Mesenteric fat pad (tissue), 1 donor: ENCODE measurements around the gene DYNLL2. TPM values are rescaled to one million over a fixed set of nuclear protein-coding genes. Genes with fewer than 3 reads are reported as not detected.
"Not testable (repeated sequence)": the region's sequence is repeated elsewhere in the genome, so short reads cannot be mapped to it uniquely, and the experiment has no call there.

ENCODE experiments used
- DNase-seq: peaks from one replicate; pipeline ENCODE4 v3.0.0-alpha.2; 2020; ENCODE audit warnings: low spot score
- total RNA-seq: library from RNA; stranded (reverse); fragmentation: NEBNext Ultra II Directional; extraction: Animal tissue kit (Norgen Biotek cat#: 25700); gene quantifications from one replicate; pipeline ENCODE4 v1.2.1, GENCODE V29; 2021
- donor health status: DM: yes; HTN: yes; CAD: no.

The DYNLL2 gene
- total RNA-seq, 1 donor from 2014 or later = 32.2 TPM

DNA sequence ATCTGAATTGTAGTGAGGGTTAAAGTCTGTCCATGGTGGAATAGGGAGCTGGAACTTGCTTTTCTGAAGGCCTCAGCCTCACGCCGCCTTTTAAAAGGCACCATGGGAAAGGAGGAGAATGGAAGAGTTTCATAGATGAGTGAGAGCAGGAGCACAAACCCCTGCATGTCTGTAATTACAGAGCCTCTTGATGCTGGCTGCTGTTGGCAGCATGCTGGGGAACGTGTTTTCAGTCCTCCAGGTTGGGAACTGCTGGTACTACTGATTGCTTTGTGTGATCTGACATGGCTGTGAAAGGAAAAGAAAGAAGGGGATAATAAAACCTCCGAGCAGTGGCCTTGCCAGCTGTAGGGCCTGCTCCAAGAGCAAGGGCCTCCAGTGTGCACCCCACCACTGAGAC lies 16.8 kb upstream of the DYNLL2 start:
- DNase-seq = no peak

DNA sequence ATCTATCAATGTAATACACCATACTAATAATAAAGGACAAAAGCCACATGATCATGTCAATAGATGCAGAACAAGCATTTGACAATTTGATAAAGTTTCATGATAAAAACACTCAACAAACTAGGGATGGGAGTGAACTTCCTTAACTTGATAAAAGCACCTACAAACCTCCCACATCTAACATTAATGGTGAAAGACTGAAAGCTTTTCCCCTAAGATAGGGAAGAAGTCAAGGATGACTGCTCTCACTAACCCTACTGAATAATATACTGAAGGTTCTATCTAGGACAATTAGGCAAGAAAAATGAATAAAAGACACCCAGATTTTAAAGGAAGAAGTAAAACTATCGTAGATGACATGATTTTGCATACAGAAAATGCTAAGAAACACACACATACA lies 10.4 kb upstream of the DYNLL2 start:
- no peak for DNase-seq

DNA sequence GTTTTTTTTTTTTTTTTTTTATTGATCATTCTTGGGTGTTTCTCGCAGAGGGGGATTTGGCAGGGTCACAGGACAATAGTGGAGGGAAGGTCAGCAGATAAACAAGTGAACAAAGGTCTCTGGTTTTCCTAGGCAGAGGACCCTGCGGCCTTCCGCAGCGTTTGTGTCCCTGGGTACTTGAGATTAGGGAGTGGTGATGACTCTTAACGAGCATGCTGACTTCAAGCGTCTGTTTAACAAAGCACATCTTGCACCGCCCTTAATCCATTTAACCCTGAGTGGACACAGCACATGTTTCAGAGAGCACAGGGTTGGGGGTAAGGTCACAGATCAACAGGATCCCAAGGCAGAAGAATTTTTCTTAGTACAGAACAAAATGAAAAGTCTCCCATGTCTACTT lies 10.0 kb upstream of the DYNLL2 start:
- not testable (repeated sequence) for DNase-seq

DNA sequence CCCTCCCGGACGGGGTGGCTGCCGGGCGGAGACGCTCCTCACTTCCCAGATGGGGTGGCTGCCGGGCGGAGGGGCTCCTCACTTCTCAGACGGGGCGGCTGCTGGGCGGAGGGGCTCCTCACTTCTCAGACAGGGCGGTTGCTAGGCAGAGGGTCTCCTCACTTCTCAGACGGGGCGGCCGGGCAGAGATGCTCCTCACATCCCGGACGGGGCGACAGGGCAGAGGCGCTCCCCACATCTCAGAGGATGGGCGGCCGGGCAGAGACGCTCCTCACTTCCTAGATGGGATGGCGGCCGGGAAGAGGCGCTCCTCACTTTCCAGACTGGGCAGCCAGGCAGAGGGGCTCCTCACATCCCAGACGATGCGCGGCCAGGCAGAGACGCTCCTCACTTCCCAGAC lies 8.8 kb upstream of the DYNLL2 start:
- DNase-seq = not testable (repeated sequence)

DNA sequence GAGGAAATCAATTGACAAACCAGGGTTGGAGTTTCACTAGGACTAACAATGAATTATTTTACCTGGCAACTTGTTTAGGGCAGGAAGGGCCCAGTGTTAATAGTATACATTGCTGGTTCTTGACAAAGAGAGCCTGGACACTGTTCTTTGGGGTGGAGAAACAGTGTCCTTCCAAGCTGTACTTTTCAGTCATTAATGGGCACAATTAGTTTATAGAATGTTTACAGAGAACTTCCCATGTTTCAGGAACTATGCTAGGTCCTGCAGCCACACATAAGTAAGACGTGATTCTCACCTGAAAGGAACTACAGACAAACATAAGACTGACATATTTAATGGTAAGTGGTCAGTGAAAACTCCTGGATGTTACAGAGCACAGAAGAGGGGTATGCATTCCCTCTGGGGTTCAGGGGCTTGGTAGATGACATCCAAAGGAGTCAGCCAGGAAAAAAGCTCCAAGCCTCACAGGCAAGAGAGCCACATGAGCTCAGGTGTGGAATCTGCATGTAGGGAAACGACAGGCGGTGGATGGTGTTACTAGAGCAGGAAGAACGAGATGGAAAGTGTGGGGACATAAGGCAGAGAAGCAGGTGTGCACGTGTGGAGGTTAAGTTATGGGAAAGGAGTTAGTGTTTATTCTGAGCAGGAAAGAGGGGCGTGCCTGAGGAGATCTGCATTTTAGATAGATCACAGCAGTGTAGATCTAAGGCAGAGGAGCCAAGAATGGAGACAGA lies 3.8 kb upstream of the DYNLL2 start:
- no peak for DNase-seq

DNA sequence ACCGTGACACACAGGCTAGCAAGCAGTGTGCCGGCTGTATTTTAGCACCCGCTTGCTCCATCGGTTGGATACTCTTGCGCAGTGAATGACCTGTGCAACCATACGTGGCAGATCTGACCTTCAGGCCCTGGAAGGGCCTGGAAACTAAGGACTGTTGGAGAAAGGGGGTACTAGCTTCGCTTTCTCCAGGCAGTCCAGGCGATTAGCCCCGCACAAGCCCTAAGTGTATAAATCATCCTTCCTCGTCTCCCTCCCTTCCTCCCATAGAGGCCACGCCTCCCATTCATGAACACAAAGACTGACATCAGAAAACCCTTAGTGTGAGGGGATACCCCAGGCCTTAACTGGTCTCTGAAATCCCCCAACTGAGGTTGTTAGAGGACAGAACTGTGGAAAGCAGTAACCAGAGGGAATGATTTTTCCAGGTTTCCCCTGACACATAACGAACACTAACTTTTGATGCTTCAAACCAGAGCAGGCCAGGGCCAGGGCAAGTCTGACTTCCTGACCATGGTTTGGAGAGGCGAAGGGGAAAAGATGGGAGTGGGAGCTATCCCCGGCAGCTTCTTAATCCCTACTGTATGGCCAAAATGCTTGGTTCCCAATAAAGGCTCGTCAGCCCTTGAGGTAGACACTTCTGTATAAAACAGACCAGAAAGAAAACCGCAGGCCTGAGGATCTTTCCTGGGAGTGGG lies 1.4 kb upstream of the DYNLL2 start:
- DNase-seq = no peak

DNA sequence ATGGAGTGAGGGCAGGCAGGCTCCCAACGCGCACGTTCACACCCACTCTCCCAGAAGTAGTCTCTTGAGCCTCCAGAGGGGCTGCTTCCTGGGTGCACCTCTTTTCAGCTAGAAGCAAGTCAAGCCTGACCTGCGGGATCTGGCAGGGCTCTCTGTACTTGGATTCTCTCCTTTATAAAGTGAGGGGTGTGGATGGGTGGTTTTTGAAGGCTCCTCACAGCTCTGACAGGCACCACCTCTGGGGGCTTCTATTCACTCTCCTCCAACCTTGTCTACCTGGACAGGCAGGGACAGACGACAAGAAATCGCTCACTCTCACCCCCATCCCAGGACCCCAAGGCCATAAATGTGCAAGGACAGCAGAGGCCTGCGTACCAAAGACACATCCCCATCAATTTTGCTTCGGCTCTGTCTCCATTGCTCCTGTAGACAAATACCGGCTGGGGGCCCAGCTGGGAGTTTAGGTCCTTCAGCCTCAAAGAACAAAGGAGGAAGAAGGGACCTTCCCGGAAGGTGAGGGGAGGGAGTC lies 814 bp upstream of the DYNLL2 start:
- no peak for DNase-seq

DNA sequence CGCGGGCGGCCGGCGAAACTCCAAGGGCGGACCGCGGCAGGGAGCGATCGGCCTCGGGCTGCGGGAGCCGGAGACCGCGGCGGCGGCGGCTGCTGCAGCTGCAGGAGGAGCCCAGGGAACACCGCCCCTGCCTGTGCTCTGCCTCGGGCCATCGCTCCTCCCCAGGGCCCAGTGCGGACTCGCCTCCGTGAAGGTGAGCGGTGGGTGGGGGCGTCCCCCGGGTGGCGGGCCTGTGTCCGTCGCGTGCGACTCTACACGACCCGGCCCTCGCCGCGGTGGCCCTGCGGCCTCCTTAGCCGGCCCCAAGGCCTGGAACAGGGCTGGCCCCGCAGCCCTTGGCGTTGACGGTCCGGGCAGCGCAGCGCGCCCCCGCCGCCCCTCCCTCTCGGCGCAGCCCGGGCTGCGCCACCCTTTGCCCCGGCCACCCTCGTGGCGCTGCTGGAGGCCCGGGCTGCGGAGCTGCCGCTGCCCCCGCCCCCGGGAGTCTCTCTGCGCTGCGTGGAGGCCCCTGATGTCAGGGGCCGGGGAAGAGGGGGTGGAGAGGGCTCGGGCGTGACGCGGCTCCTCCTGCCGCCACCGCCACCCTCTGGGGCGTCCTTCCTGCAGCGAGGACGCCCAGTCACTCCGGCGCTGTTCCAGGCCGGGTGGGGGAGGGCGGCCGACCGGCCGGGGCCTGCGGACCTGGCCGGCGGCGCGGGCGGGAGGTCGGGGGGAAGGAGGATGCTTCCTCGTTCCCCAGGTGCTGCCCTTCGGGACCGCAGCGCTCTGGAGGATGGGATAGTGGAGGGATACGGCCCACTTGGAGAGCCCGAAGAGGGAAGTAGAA lies 485 bp downstream of the DYNLL2 start:
- no peak for DNase-seq

DNA sequence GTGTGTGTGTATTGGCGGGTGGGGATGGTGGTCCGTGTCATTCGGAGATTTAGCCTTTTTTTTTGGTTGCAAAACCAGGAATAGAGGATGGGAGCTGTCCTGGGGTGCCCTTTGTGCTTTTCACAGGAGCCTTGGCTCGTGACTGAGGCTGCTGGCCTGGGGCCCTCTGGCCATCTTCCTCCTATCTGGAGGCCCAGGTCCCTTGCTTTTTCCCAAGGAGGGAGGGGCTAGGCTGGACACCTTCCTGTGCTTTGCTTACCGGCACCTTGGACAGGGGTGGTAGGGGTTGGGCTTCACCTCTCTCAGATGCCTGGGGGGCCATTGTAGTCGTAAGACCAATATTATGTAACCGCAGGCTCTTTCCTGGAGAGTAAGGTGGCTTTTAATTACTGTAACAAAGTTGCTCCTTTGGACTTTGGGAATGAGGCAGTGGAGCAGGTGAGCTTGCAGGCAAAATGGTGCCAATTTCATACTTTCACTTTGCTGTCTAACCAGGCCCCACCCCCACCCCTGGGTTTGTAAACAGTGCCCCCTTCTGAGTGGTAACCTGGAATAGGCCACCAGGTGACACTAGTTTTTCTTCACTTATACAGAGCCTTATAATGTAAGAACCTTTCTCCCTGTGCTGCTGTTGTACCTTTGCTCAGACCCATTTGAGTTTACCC lies 1.2 kb downstream of the DYNLL2 start:
- DNase-seq = no peak

DNA sequence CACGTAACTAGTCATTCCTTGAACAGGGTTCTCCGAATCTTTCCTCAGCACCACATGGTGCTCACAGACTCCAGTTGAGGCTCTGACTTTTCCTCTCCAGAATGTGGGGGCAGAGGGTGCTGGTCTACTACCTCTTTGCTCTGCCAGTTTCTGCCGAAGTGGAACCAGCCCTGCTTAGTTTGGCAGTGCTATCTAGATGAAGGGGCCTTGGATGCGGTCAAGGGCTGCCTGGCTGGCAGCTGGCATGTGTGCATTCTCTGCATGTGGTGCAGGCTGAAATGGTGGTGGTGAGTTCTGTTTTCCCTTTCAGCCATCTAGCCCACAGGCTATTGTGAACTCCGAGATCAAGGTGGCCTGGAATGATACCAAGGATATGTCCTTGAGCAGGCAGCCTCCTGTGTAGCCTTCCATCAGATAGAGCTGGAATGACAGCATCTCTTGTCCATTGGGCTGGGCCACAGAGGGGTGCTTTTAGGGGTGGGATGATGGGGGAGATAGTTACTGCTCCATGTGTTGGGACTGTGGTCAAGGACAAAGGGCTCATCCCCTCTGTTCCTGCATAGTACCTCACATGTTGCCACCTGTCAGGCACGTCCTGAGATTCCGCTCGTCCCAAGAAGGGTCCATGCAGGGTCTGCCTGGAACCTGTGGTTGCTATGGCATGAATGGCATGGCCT lies 2.0 kb downstream of the DYNLL2 start:
- no peak for DNase-seq

DNA sequence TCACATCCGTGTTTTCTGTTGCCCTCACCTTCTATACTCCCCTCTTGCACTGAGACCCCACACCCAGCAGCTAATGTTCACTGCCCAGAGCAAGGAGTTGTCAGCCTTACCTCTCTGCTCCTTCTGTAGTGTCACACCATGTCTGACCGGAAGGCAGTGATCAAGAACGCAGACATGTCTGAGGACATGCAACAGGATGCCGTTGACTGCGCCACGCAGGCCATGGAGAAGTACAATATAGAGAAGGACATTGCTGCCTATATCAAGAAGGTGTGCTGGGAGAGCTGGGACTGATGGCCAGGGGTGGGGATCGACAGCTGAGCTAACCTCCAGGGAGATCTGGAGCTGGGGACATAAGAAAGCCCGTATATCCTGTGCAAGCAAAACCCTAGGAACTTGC lies 3.7 kb downstream of the DYNLL2 start:
- no peak for DNase-seq

DNA sequence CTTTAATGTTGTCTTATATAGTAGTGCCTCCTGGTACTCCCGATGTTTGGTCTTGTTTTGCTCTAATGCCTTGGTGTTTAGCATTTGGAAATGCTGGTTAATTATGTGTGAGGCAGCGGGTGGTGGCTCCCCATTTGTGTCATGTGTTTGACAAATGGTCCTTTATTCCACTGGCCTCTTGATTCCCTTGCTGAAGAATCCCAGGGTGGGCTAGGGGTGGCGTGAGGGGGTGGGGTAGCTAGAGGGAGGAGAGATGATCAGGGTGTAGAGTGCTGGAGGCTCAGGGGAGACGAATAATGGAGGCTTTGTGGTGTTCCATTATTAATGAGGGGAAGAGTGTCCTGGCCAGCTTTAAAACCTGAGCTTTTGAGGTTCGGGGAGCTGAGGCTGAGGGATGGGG lies 5.4 kb downstream of the DYNLL2 start:
- DNase-seq = no peak

DNA sequence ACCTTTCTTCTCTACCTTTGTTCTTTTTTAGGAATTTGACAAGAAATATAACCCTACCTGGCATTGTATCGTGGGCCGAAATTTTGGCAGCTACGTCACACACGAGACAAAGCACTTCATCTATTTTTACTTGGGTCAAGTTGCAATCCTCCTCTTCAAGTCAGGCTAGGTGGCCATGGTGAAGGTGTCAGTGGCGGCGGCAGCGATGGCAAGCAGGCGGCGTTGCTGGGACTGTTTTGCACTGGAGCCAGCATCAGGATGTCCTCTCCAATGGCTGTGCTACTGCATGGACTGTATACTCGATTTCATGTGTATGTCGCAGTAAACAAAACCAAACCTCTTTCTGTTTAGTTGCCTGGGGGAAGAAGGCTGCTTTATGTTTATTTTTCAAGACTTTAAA lies 5.9 kb downstream of the DYNLL2 start:
- DNase-seq = no peak

DNA sequence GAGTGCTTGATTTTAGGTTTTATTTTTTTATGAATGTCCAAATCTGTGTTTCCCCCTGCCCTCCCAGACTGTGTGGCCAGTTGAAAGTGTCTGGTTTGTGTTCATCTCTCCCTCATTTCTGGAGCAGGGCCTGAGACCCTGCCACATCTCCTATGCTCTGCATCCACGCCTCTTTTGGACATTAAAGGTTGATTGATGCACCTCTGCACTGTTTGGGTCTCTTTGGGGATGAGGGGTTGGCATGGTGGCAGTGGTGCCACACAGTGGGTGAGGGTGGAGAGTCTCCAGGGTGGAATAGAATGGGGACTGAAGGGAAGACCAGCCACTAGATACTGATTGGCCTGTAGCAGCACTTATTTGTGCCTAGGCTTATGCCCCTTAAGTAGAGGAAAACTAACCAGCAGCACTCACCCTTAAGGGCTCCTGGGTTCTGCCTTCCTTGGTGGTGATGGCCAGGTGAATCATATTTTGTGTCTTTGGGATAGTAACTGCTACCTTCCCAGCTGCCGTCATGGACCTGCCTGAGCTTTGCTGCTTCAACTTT lies 7.9 kb downstream of the DYNLL2 start:
- DNase-seq = no peak

DNA sequence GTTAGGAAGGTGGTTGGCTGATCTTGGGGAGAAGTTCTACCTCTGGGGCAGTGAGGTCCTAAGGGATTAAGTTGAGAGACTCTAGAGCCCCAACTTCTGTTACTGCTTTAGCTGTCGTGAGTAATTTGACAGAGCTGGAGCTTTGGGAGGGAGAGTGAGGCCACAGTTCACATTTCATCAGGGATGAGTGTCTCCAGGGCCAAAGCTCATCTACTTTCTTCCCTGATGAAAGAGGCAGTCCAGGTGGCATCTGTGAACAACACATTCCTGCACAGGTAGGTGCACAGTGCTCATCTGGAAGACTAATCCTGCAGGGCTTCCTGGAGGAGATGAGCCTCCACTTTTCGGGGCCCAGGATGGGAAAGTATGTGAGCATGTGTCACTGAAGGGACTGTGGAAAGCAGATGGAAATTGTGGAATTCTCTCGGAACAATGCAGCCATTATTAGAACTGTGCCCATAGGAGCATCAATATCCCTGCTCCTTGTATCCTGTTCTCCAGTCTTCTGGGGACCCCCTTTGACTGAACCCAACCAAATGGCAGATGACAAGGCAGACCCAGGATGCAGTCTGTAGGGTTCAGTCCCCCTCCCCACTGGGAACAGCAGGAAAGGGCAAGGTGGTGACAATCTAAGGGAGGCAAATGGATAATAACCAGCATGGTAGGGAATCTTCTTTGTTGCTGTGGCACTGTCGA lies 9.0 kb downstream of the DYNLL2 start:
- no peak for DNase-seq

DNA sequence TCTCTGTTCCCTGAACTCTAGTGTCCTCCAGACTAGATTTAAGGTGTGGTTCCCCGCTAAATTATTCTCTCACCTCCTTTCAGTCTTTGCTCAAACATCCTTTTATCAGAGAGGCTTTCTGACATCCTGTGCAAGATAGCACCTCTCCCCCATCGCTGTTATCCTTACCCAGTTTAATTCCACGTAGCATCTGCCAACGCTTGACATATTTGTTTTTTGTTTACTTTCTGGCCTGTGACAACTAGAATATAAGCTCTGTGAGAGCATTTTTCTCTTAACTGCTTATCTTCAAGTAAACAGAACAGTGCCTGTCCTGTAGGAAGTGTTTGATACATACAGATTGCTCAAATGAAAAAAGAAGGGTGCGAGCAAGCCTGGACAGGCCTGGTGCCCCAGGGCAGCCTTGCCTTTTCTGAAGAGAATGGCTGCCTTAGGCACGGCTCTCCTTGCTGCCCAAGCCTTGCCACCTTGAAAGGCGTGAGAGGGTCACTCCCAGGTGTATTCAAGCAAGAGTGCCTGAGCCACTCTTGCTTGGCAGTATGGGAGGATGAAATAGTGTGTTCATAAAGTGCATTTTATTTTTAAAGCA lies 9.7 kb downstream of the DYNLL2 start:
- no peak for DNase-seq

DNA sequence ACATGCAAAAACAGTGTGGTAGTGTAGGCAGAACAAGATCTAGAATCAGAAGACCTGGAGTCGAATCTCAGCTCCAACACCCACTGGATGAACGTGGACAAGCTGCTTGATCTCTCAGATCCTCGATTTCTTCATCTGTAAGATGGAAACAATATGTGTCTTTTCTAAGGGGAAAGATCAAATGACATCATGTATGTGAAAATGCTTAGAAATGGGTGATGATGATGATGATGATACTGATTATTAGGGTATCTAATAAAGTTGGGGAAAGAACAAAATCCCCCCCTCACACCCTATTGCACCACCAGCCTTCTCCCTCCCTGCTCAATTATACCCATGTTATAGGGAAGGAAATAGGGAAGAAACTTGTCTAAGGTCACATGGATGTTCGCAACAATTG lies 10.9 kb downstream of the DYNLL2 start:
- no peak for DNase-seq

DNA sequence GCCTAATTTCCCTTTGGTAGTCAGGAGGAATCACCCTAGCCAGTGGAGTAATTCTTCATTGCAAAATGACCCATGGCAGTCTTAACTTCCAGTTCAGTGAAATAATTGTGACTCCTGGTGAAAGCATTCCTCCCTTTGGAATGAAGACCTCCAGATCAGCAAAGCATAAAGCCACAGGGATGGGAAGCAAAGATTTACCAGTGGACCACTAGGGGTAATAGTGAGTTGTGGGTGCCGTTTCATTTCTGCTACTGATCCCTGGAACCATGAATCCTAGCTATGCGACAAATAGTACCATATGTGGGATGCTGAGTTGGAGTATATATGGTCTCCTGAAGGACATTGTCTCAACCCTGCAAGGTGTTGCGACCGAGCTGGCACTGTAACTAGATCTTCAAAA lies 13.7 kb downstream of the DYNLL2 start:
- DNase-seq = no peak

DNA sequence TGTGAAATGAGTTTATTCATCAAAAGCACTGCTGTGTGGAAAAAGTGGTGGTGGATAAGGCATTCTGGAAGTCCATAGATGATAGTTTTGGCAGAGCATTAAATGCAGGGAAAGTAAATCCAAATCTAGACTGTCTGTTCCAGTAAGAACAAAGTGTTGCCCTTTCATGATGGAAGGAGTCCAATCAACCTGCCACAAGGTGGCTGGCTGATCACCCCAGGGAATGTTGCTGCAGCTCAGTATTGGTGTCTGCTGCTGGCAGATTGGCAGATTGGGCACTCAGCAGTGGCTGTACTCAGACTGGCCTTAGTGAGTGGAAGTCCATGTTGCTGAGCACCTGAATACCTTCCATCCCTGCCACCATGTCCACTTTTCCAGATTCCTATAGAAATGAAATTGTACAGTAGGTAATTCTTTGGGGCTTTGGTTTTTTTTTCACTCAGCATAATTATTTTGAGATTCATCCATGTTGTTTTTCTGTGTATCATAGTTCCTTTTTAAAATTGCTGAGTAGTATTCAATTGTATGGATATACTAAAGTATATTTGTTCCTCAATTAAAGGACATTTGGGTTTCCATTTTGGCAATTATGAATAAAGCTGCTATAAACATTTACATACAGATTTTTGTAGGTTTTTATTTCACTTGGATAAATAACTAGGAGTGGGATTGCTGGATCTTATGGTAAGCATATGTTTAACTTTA lies 14.3 kb downstream of the DYNLL2 start:
- DNase-seq = no peak
